Stomach (tissue), 9 donors: ENCODE measurements around the gene RPS6KC1. TPM values are rescaled to one million over a fixed set of nuclear protein-coding genes. Genes with fewer than 3 reads are reported as not detected.
A peak's percentile ranks its signal among the peaks of the same experiment; 100 is the strongest.

Experiments used
- DNase-seq, 2 donors: peaks; one replicate each; pipeline versions ENCODE4 v3.0.0 to v3.0.0-alpha.2; 2013 to 2019
- H3K27ac ChIP-seq, 5 donors: fragments of 200-600 bp in 4 of 5; sonication (generic) in 4 of 5; one replicate each; pipeline ENCODE4 v1.5.1; 2013 to 2019; ENCODE audit warnings: mild to moderate bottlenecking in 1 of 5, moderate library complexity in 1 of 5
- H3K27me3 ChIP-seq, 3 donors: fragments of 200-600 bp; sonication (generic); one replicate each; pipeline ENCODE4 v1.5.1; 2017 to 2019; ENCODE audit warnings: mixed run types in 1 of 3
- H3K36me3 ChIP-seq, 4 donors: fragments of 200-600 bp; sonication (generic); 1 replicate in 3 of 4; 2 replicates in 1 of 4; pipeline ENCODE4 v1.5.1; 2016 to 2019
- H3K4me1 ChIP-seq, 4 donors: fragments of 200-600 bp; sonication (generic); one replicate each; pipeline ENCODE4 v1.5.1; 2016 to 2019
- H3K4me3 ChIP-seq, 4 donors: fragments of 200-600 bp; sonication (generic) in 3 of 4; one replicate each; pipeline ENCODE4 v1.5.1; 2016 to 2019; ENCODE audit warnings: mild to moderate bottlenecking in 1 of 4
- H3K9me3 ChIP-seq, 4 donors: fragments of 200-600 bp; sonication (generic); one replicate each; pipeline ENCODE4 v1.5.1; 2016 to 2019
- EP300 ChIP-seq: sonication (generic); formaldehyde crosslinking; IDR thresholded peaks from one replicate; pipeline ENCODE4 v1.6.1; 2017; ENCODE audit warnings: antibody characterized with exemption
- POLR2A ChIP-seq, 4 donors: fragments of 450-650 bp; IDR thresholded peaks; one replicate each; pipeline ENCODE4 v1.6.1; 2016; ENCODE audit warnings: antibody characterized with exemption in 4 of 4, control low read depth in 2 of 4, mild to moderate bottlenecking in 1 of 4, moderate library complexity in 1 of 4
- POLR2AphosphoS5 ChIP-seq, 3 donors: sonication (generic); formaldehyde crosslinking; IDR thresholded peaks; one replicate each; pipeline ENCODE4 v1.6.1; 2016; ENCODE audit warnings: antibody characterized with exemption in 3 of 3
- WGBS, 5 donors: extraction: QIAGEN DNeasy Blood & Tissue Kit in 3 of 5; methylation state at CpG; one replicate each; pipeline versions ENCODE4 v1.1.5 to v1.1.7; 2013 to 2018; 5-methylcytosine and 5-hydroxymethylcytosine counted together
- intact Hi-C: fragments of 100-400 bp; cut with DNase I; formaldehyde crosslinking; loops from one replicate; pipeline ENCODE4 v1.15.1; 2023; ENCODE audit warnings: low total_unique reads
- polyA plus RNA-seq, 3 donors: library from polyadenylated mRNA; stranded (reverse); fragments of 200-250 nt; gene quantifications; one replicate each; pipeline ENCODE4 v1.2.3, GENCODE V29; 2013
- total RNA-seq, 5 donors: library from RNA; depleted of rRNA; stranded (reverse); fragments of >200 nt; gene quantifications; one replicate each; pipeline versions ENCODE4 v1.1.0 to v1.2.3, GENCODE V29; 2014 to 2016
- TF ChIP-seq, protein P1 (sequence below), 7 experiments: fragments of 450-650 bp in 4 of 7; fragments of 200-600 bp in 3 of 7; sonication (generic) in 3 of 7; IDR thresholded peaks; one replicate each; pipeline ENCODE4 v1.5.1; 2016 to 2019; ENCODE audit warnings: antibody characterized with exemption in 7 of 7, control low read depth in 2 of 7, mild to moderate bottlenecking in 1 of 7
- donor health status: healthy with polysubstance abuse.
- donor health status: Bipolar disorder and iron deficiency.
- donor health status: healthy.

The RPS6KC1 gene
- total and polyA plus RNA-seq, 8 donors: 3.8 to 137 (median 8.9) TPM

DNA sequence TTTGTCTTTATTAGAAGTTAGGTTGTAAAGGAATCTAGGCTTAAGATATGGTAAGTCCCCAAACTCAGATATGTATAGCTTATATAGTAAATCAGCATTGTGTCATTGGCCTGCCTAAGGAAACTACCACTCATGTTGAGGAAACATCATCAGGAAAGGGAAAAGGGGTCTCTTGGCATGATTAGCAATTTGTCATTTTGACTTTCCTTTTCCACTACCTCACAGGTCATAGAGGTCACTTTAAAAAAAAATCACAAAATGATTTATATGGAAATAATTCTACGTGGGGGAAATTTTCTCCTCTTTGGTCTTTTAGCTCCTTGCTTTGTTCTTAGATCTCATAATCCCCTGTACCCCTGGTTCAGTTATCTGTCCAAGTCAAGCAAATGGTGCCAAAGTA, 213.5 kb downstream of the RPS6KC1 start:
- TF ChIP-seq POLR2A (IDR thresholded peaks at IDR 0.05) (no peak), POLR2AphosphoS5 (IDR thresholded peaks at IDR 0.05) (no peak), EP300 (no peak)
- TF ChIP-seq, protein P1, sequence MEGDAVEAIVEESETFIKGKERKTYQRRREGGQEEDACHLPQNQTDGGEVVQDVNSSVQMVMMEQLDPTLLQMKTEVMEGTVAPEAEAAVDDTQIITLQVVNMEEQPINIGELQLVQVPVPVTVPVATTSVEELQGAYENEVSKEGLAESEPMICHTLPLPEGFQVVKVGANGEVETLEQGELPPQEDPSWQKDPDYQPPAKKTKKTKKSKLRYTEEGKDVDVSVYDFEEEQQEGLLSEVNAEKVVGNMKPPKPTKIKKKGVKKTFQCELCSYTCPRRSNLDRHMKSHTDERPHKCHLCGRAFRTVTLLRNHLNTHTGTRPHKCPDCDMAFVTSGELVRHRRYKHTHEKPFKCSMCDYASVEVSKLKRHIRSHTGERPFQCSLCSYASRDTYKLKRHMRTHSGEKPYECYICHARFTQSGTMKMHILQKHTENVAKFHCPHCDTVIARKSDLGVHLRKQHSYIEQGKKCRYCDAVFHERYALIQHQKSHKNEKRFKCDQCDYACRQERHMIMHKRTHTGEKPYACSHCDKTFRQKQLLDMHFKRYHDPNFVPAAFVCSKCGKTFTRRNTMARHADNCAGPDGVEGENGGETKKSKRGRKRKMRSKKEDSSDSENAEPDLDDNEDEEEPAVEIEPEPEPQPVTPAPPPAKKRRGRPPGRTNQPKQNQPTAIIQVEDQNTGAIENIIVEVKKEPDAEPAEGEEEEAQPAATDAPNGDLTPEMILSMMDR (IDR thresholded peaks at IDR 0.05): no peak
- DNase-seq: peak in 1 of 2 donors; percentile 28
- Histone ChIP-seq H3K4me1 (peaks cover 0 to 3% (median 0%) of the 10 kb centered on the region in 4 donors), H3K9me3 (peaks cover 0 to 9% (median 2%) of the 10 kb centered on the region in 4 donors), H3K4me3 (no peak overlapping the region), H3K27me3 (no peaks in the 10 kb centered on the region), H3K36me3 (peaks cover 0 to 33% (median 8%) of the 10 kb centered on the region in 4 donors), H3K27ac (no peak overlapping the region)
- 34 to 67% (median 59%) methylated on average over 1 of the region's 1 CpG for WGBS, 5 donors
- intact Hi-C loops: no loop called here

DNA sequence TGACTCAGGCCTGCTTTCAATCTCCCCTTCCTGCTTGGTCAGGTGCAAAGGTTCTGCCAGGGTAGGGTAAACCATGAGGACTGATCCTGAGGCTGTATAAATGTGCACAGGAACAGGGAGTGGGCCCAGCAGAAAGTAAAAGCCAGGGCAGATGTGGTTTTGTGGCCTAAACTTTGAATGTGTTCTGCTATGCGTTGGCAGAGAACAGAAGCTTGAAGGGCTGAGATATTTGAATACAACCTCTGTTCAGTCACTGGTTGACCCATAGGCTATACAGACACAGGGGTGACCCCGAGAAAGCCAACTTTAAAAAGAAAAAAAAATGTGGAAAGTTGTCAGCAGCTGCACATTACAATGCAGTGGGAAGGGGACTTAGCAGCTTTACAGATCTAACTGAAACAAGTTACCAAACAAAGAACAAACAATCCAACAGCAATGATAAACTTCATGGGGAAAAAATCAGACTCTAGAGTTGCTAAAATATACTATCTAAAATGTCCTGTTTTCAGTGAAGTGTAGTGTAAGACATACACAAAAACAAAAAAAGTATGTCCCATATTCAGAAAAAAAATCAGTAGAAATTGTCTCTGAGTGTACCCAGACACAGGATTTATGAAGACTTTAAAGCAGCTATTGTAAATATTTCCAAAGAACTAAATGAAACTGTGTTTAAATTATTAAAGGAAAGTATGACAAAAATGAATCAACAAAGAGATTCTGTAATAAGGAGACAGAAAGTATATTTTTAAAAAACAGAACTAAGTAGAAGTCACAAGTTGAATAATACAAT, 216.1 kb downstream of the RPS6KC1 start:
- intact Hi-C loops: no loop called here
- peaks cover 0 to 37% (median 10%) of the 10 kb centered on the region in 4 donors for H3K36me3 ChIP-seq
- H3K9me3 ChIP-seq: peaks cover 0 to 9% (median 2%) of the 10 kb centered on the region in 4 donors
- no peak overlapping the region for H3K4me3 ChIP-seq
- peaks cover 0 to 3% (median 0%) of the 10 kb centered on the region in 4 donors for H3K4me1 ChIP-seq
- no peaks in the 10 kb centered on the region for H3K27me3 ChIP-seq
- TF ChIP-seq POLR2A (IDR thresholded peaks at IDR 0.05) (no peak), POLR2AphosphoS5 (IDR thresholded peaks at IDR 0.05) (no peak), EP300 (no peak)
- TF ChIP-seq, protein P1 (IDR thresholded peaks at IDR 0.05): no peak
- H3K27ac ChIP-seq: no peak overlapping the region
- DNase-seq: no peak
- 72 to 94% (median 92%) methylated on average over 2 of the region's 2 CpGs for WGBS, 5 donors

DNA sequence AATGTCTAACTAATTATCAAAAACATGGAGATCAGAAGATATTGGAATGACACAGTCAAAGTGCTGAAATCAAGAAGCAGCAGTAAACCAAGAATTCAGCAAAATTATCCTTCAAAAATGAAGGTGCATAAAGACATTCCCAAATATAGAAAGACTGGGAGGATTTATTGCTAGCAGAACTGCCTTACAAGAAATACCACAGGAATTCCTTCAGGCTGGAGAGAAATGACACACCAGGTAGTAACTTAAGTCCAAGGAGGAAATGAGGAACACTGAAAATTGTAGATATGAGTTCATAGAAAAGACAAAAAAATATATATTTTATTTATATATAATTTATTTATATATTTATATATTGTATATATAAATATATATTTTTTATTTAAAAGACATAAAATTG, 217.2 kb downstream of the RPS6KC1 start:
- Histone ChIP-seq H3K36me3 (peaks cover 0 to 38% (median 21%) of the 10 kb centered on the region in 4 donors), H3K9me3 (peaks cover 0 to 9% (median 2%) of the 10 kb centered on the region in 4 donors), H3K4me1 (peaks cover 0 to 3% (median 0%) of the 10 kb centered on the region in 4 donors), H3K27me3 (no peaks in the 10 kb centered on the region), H3K27ac (no peak overlapping the region), H3K4me3 (no peak overlapping the region)
- intact Hi-C loops: no loop called here
- no peak for DNase-seq
- TF ChIP-seq, protein P1 (IDR thresholded peaks at IDR 0.05): no peak
- TF ChIP-seq EP300 (no peak), POLR2AphosphoS5 (IDR thresholded peaks at IDR 0.05) (no peak), POLR2A (IDR thresholded peaks at IDR 0.05) (no peak)

DNA sequence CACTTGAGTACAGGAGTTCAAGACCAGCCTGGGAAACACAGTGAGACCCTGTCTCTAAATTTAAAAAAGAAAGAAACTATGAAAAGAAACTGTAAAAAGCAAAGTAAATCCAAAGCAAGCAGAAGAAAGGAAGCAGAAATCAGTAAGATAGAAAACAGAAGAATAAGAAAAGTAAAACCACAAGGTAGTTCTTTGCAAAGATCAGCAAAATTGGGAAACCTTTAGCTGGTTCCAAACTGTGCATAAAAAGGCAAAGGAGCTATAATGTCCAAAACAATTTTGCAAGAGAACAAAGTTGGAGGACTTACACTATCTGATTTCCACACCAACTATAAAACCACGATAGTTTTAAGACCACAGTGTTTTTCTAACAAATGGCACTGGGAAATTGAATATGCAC, 218.8 kb downstream of the RPS6KC1 start:
- Histone ChIP-seq H3K4me3 (no peak overlapping the region), H3K9me3 (peaks cover 0 to 9% (median 2%) of the 10 kb centered on the region in 4 donors), H3K27ac (no peak overlapping the region), H3K4me1 (no peaks in the 10 kb centered on the region), H3K27me3 (no peaks in the 10 kb centered on the region), H3K36me3 (peaks cover 0 to 46% (median 32%) of the 10 kb centered on the region in 4 donors)
- no peak for DNase-seq
- 78 to 90% (median 82%) methylated on average over 1 of the region's 1 CpG for WGBS, 5 donors
- intact Hi-C loops: no loop called here
- TF ChIP-seq, protein P1 (IDR thresholded peaks at IDR 0.05): no peak
- TF ChIP-seq POLR2AphosphoS5 (IDR thresholded peaks at IDR 0.05) (no peak), EP300 (no peak)
